Heart right ventricle (tissue), 16 donors: ENCODE results near the gene CDR2L. TPM values are rescaled to one million over a fixed set of nuclear protein-coding genes. Genes with fewer than 3 reads are reported as not detected.

Source experiments
- ATAC-seq, 8 donors: fragments of 200-7000 bp; cut with Tn5 transposase; one replicate each; pipeline ENCODE4 v1.9.1; 2020; ENCODE audit warnings: mild to moderate bottlenecking in 8 of 8, moderate library complexity in 8 of 8, moderate number of reproducible peaks in 1 of 8
- DNase-seq, 2 donors: peaks; one replicate each; pipeline ENCODE4 v3.0.0-alpha.2; 2020
- H3K27ac ChIP-seq, 10 donors: fragments of 200-600 bp; sonication (generic) in 2 of 10; one replicate each; pipeline versions ENCODE4 v1.5.0 to v1.8.0; 2020 to 2022; ENCODE audit warnings: mild to moderate bottlenecking in 3 of 10
- H3K27me3 ChIP-seq, 7 donors: fragments of 200-600 bp; one replicate each; pipeline ENCODE4 v1.8.0; 2021 to 2022; ENCODE audit warnings: mild to moderate bottlenecking in 2 of 7
- H3K36me3 ChIP-seq, 9 donors: fragments of 200-600 bp; sonication (generic) in 1 of 9; one replicate each; pipeline versions ENCODE4 v1.5.0 to v1.8.0; 2020 to 2022; ENCODE audit warnings: mild to moderate bottlenecking in 2 of 9
- H3K4me1 ChIP-seq, 9 donors: fragments of 200-600 bp; sonication (generic) in 1 of 9; one replicate each; pipeline versions ENCODE4 v1.5.0 to v1.8.0; 2020 to 2022; ENCODE audit warnings: mild to moderate bottlenecking in 4 of 9
- H3K4me3 ChIP-seq, 10 donors: fragments of 200-600 bp; sonication (generic) in 2 of 10; one replicate each; pipeline versions ENCODE4 v1.5.0 to v1.8.0; 2020 to 2022; ENCODE audit warnings: mild to moderate bottlenecking in 7 of 10, moderate library complexity in 2 of 10
- H3K9me3 ChIP-seq, 11 donors: fragments of 200-600 bp in 10 of 11; sonication (generic) in 2 of 11; one replicate each; pipeline versions ENCODE4 v1.5.0 to v1.8.0; 2013 to 2022; ENCODE audit warnings: mild to moderate bottlenecking in 2 of 11, control low read depth in 1 of 11, moderate library complexity in 1 of 11
- WGBS, 2 donors: extraction: QIAGEN DNeasy Blood & Tissue Kit; methylation state at CpG; one replicate each; pipeline ENCODE4 v1.1.7; 2013; ENCODE audit warnings: inconsistent platforms in 1 of 2; 5-methylcytosine and 5-hydroxymethylcytosine counted together
- intact Hi-C, 10 donors: fragments of 100-400 bp; cut with DNase I; formaldehyde crosslinking; loops; one replicate each; pipeline versions ENCODE4 v1.11.1 to v1.14.2; 2022
- polyA plus RNA-seq, 2 donors: library from polyadenylated mRNA; stranded (reverse); fragments of 200-250 nt; gene quantifications; one replicate each; pipeline ENCODE4 v1.2.3, GENCODE V29; 2013
- total RNA-seq, 10 donors: library from RNA; stranded (reverse); fragmentation: NEBNext Ultra II Directional in 3 of 10; extraction: Animal tissue kit (Norgen Biotek cat#: 25700) in 3 of 10; gene quantifications; one replicate each; pipeline versions ENCODE4 v1.2.1 to v1.2.4, GENCODE V29; 2021 to 2023
- TF ChIP-seq, protein P1 (sequence below), 9 donors: fragments of 200-600 bp; sonication (generic) in 2 of 9; IDR thresholded peaks; one replicate each; pipeline versions ENCODE4 v1.5.0 to v1.8.0; 2021 to 2022; ENCODE audit warnings: antibody characterized with exemption in 9 of 9, mild to moderate bottlenecking in 5 of 9, moderate library complexity in 1 of 9
- donor health status: Arrhythmogenic right ventricular cardiomyopathy.
- donor health status: ischemic (EF 13 %, LVEDD 7.1; RV severe dilation, severe dysfunction).
- donor health status: healthy with polysubstance abuse.
- donor health status: DM: no; HTN: yes; CAD: no.
- donor health status: DM: no; HTN: no; CAD: no.
- donor health status: ischemic (EF 25% LVEDD 6.9; RV normal size, moderate dysfunction).
- donor health status: ischemic (EF 25% LVEDD 5.7; RV mildly dilated, moderate dysfunction).
- donor health status: healthy.
- donor health status: DM: yes; HTN: yes; CAD: no.
- donor health status: Ischemic cardiomyopathy.
- donor health status: ischemic (EF 35%, LVEDD 5.7; RV mildly dilated, moderate dysfunction).
- donor health status: nonischemic (EF 11% LVEDD 7.7; RV severe dilation, severe dysfunction).
- donor health status: DM: yes; HTN: yes; CAD: no.
- donor health status: PGD.
- donor health status: ischemic (EF 29% LVEDD 5.4; RV normal size, mild dysfunction).
- donor health status: nonischemic (EF 23%, LVEDD 6.1; RV moderate dilation, normal function).

CDR2L gene
- total and polyA plus RNA-seq, 12 donors, result 8.5 to 25.3 (median 14.7) TPM

- peak in 1 of 8 donors; percentile 11 for ATAC-seq
- WGBS, 2 donors, result 58 to 65% methylated on average over 12 of the region's 12 CpGs
- intact Hi-C loops, result no loop called here
- no peak overlapping the region for H3K4me3 ChIP-seq
- peaks cover 0 to 41% (median 10%) of the 10 kb centered on the region in 7 donors for H3K27me3 ChIP-seq
- no peak overlapping the region for H3K27ac ChIP-seq
- H3K9me3 ChIP-seq, result no peaks in the 10 kb centered on the region
- DNase-seq, result no peak
- H3K4me1 ChIP-seq, result no peaks in the 10 kb centered on the region
- H3K36me3 ChIP-seq, result peaks cover 0 to 9% (median 0%) of the 10 kb centered on the region in 9 donors
- TF ChIP-seq, protein P1, sequence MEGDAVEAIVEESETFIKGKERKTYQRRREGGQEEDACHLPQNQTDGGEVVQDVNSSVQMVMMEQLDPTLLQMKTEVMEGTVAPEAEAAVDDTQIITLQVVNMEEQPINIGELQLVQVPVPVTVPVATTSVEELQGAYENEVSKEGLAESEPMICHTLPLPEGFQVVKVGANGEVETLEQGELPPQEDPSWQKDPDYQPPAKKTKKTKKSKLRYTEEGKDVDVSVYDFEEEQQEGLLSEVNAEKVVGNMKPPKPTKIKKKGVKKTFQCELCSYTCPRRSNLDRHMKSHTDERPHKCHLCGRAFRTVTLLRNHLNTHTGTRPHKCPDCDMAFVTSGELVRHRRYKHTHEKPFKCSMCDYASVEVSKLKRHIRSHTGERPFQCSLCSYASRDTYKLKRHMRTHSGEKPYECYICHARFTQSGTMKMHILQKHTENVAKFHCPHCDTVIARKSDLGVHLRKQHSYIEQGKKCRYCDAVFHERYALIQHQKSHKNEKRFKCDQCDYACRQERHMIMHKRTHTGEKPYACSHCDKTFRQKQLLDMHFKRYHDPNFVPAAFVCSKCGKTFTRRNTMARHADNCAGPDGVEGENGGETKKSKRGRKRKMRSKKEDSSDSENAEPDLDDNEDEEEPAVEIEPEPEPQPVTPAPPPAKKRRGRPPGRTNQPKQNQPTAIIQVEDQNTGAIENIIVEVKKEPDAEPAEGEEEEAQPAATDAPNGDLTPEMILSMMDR (IDR thresholded peaks at IDR 0.05), result no peak
Measured at GRCh38 chr17:74949455-74950115, 37.8 kb upstream of the CDR2L start.

GRCh38 chr17:74950207-74950606, 37.2 kb upstream of the CDR2L start:
- intact Hi-C loops, result no loop called here
- peaks cover 0 to 15% (median 0%) of the 10 kb centered on the region in 9 donors for H3K36me3 ChIP-seq
- no peak overlapping the region for H3K4me3 ChIP-seq
- no peaks in the 10 kb centered on the region for H3K4me1 ChIP-seq
- ATAC-seq (peak in 1 of 8 donors; percentile 41), DNase-seq (no peak)
- 64 to 70% methylated on average over 8 of the region's 8 CpGs for WGBS, 2 donors
- H3K27ac ChIP-seq, result no peak overlapping the region
- TF ChIP-seq, protein P1 (IDR thresholded peaks at IDR 0.05), result no peak
- H3K27me3 ChIP-seq, result peaks cover 0 to 35% (median 7%) of the 10 kb centered on the region in 7 donors
- H3K9me3 ChIP-seq, result no peaks in the 10 kb centered on the region

GRCh38 chr17:74951065-74951464, 36.4 kb upstream of the CDR2L start:
- TF ChIP-seq, protein P1 (IDR thresholded peaks at IDR 0.05), result no peak
- peaks cover 0 to 24% (median 0%) of the 10 kb centered on the region in 9 donors for H3K36me3 ChIP-seq
- H3K4me3 ChIP-seq, result no peak overlapping the region
- peaks cover 0 to 26% (median 7%) of the 10 kb centered on the region in 7 donors for H3K27me3 ChIP-seq
- DNase-seq (no peak), ATAC-seq (peak in 1 of 8 donors; percentile 9)
- no peak overlapping the region for H3K27ac ChIP-seq
- H3K9me3 ChIP-seq, result no peaks in the 10 kb centered on the region
- WGBS, 2 donors, result 67 to 83% methylated on average over 3 of the region's 3 CpGs
- H3K4me1 ChIP-seq, result no peaks in the 10 kb centered on the region
- intact Hi-C loops, result no loop called here

DNA sequence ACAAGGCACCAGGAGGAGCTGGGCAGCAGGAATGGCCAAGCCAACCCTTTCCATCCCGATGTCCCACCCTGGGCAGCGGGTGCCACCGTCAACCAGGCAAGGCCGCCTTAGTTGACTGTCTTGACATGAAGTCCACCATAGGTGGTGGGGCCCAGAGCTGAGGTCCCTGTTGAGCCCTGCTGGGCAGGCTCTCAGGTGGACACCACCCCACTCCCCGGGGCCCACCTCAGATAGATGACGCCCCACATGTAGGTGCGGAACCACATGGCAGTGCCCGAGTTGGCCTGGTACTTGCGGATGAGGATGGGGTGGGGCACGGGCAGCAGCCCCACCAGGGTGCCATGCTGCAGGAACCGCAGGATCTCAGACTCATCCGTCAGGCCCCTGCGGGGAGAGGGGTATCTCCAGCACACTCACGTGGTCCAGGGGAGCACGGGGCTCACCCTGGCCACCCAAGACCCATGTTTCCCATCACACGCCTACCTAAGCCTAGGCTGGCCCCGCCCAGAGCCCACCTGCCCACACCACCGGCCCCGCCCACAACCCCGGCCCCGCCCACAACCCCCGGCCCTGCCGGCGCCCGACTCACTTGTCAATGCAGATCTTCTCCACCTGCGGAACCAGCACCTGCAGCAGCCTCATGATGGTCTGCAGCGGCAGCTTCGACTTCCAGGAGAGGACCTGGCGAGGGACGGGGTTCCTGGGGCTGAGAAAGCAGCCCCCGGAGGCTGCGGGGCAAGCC, 35.6 kb upstream of the CDR2L start:
- TF ChIP-seq, protein P1 (IDR thresholded peaks at IDR 0.05), result no peak
- peaks cover 0 to 30% (median 0%) of the 10 kb centered on the region in 9 donors for H3K36me3 ChIP-seq
- H3K27me3 ChIP-seq, result peaks cover 0 to 20% (median 3%) of the 10 kb centered on the region in 7 donors
- ATAC-seq (no peak), DNase-seq (no peak)
- H3K9me3 ChIP-seq, result no peaks in the 10 kb centered on the region
- whole genome bisulfite sequencing, 2 donors, result 73 to 74% methylated on average over 32 of the region's 32 CpGs
- no peaks in the 10 kb centered on the region for H3K4me1 ChIP-seq
- H3K27ac ChIP-seq, result no peak overlapping the region
- intact Hi-C loops, result no loop called here
- no peak overlapping the region for H3K4me3 ChIP-seq
